KMS-11 (cell line): ENCODE results near the gene MINPP1.
A peak's percentile ranks its signal among the peaks of the same experiment; 100 is the strongest.

ENCODE experiments used
- H2AFZ ChIP-seq: fragments of 200-600 bp; sonication (generic); 2 replicates; pipeline ENCODE4 v1.6.1; 2016; ENCODE audit warnings: antibody characterized with exemption, mixed run types, low read depth
- H3K27ac ChIP-seq: fragments of 200-600 bp; sonication (generic); 2 replicates; pipeline ENCODE4 v1.6.1; 2016; ENCODE audit warnings: mild to moderate bottlenecking, mixed run types
- H3K27me3 ChIP-seq: fragments of 200-600 bp; sonication (generic); 2 replicates; pipeline ENCODE4 v1.6.1; 2017; ENCODE audit warnings: mild to moderate bottlenecking, low read depth, mixed run types, moderate library complexity; ENCODE audit not compliant: insufficient read depth
- H3K36me3 ChIP-seq: fragments of 200-600 bp; sonication (generic); 2 replicates; pipeline ENCODE4 v1.6.1; 2017; ENCODE audit warnings: mild to moderate bottlenecking, mixed run types; ENCODE audit not compliant: insufficient read depth
- H3K4me1 ChIP-seq: fragments of 200-600 bp; sonication (generic); 2 replicates; pipeline ENCODE4 v1.6.1; 2016; ENCODE audit warnings: mild to moderate bottlenecking, low read depth, mixed run types; ENCODE audit not compliant: poor library complexity, severe bottlenecking
- H3K4me2 ChIP-seq: fragments of 200-600 bp; sonication (generic); 2 replicates; pipeline ENCODE4 v1.7.0; 2016; ENCODE audit warnings: mild to moderate bottlenecking, mixed run types
- H3K4me3 ChIP-seq: fragments of 200-600 bp; sonication (generic); IDR thresholded peaks from 2 replicates; pipeline ENCODE4 v1.6.1; 2017; ENCODE audit warnings: low read depth, low read length, mixed read lengths; ENCODE audit not compliant: insufficient read depth
- H3K79me2 ChIP-seq: fragments of 200-600 bp; sonication (generic); 2 replicates; pipeline ENCODE4 v1.6.1; 2016; ENCODE audit warnings: low read depth, mixed run types; ENCODE audit not compliant: insufficient read depth
- H3K9ac ChIP-seq: fragments of 200-600 bp; sonication (generic); 2 replicates; pipeline ENCODE4 v1.6.1; 2016; ENCODE audit warnings: mild to moderate bottlenecking, mixed run types
- H4K20me1 ChIP-seq: fragments of 200-600 bp; sonication (generic); 2 replicates; pipeline ENCODE4 v1.6.1; 2016; ENCODE audit warnings: mild to moderate bottlenecking, mixed run types; ENCODE audit not compliant: insufficient read depth
- CTCF ChIP-seq: fragments of 200-600 bp; sonication (generic); conservative IDR thresholded peaks from 2 replicates; pipeline ENCODE4 v1.6.1; 2017; ENCODE audit warnings: low read depth, mild to moderate bottlenecking, antibody characterized with exemption, low read length, moderate library complexity, mixed read lengths

MINPP1 gene

GRCh38 chr10:87510025-87510424, 5.3 kb downstream of the MINPP1 start:
- H3K79me2 ChIP-seq, result peaks cover 79% of the 10 kb centered on the region
- H3K36me3 ChIP-seq, result no peaks in the 10 kb centered on the region; the same call in 1 of the 2 replicates
- peaks cover 49% of the 10 kb centered on the region for H3K4me1 ChIP-seq
- H2AFZ ChIP-seq, result no peak overlapping the region
- no peaks in the 10 kb centered on the region for H4K20me1 ChIP-seq
- peak overlapping the region; percentile 99 for H3K4me2 ChIP-seq
- TF ChIP-seq CTCF, result no peak
- H3K27ac ChIP-seq, result peak overlapping the region; percentile 77; the same call in 1 of the 2 replicates
- no peak overlapping the region for H3K4me3 ChIP-seq
- no peaks in the 10 kb centered on the region for H3K27me3 ChIP-seq
- no peak overlapping the region; the same call in 1 of the 2 replicates for H3K9ac ChIP-seq

- H3K36me3 ChIP-seq, result no peaks in the 10 kb centered on the region; the same call in 1 of the 2 replicates
- H3K4me2 ChIP-seq, result peak overlapping the region; percentile 99
- no peak overlapping the region for H3K4me3 ChIP-seq
- no peak overlapping the region for H2AFZ ChIP-seq
- peaks cover 69% of the 10 kb centered on the region for H3K79me2 ChIP-seq
- no peaks in the 10 kb centered on the region for H3K27me3 ChIP-seq
- peak overlapping the region; percentile 31; the same call in 1 of the 2 replicates for H3K9ac ChIP-seq
- peak overlapping the region; percentile 67 for H3K27ac ChIP-seq
- H4K20me1 ChIP-seq, result no peaks in the 10 kb centered on the region
- TF ChIP-seq CTCF, result no peak
- peaks cover 49% of the 10 kb centered on the region for H3K4me1 ChIP-seq
Measured at GRCh38 chr10:87511526-87511925, 6.8 kb downstream of the MINPP1 start.

GRCh38 chr10:87518937-87519336, 14.2 kb downstream of the MINPP1 start:
- H3K4me3 ChIP-seq, result no peak overlapping the region
- no peak for TF ChIP-seq CTCF
- no peak overlapping the region for H3K9ac ChIP-seq
- H3K36me3 ChIP-seq, result peaks cover 3% of the 10 kb centered on the region; the same call in 1 of the 2 replicates
- H3K4me2 ChIP-seq, result no peak overlapping the region; the same call in 1 of the 2 replicates
- H3K4me1 ChIP-seq, result peaks cover 29% of the 10 kb centered on the region
- no peaks in the 10 kb centered on the region for H3K27me3 ChIP-seq
- no peaks in the 10 kb centered on the region for H4K20me1 ChIP-seq
- H2AFZ ChIP-seq, result no peak overlapping the region
- H3K79me2 ChIP-seq, result peaks cover 6% of the 10 kb centered on the region; the same call in 1 of the 2 replicates
- no peak overlapping the region for H3K27ac ChIP-seq

GRCh38 chr10:87519582-87519981, 14.9 kb downstream of the MINPP1 start:
- TF ChIP-seq CTCF, result no peak
- H3K36me3 ChIP-seq, result peaks cover 3% of the 10 kb centered on the region; the same call in 1 of the 2 replicates
- no peak overlapping the region for H2AFZ ChIP-seq
- H3K4me2 ChIP-seq, result no peak overlapping the region; the same call in 1 of the 2 replicates
- no peak overlapping the region for H3K27ac ChIP-seq
- H3K79me2 ChIP-seq, result peaks cover 6% of the 10 kb centered on the region; the same call in 1 of the 2 replicates
- H3K9ac ChIP-seq, result no peak overlapping the region
- H3K27me3 ChIP-seq, result no peaks in the 10 kb centered on the region
- H4K20me1 ChIP-seq, result no peaks in the 10 kb centered on the region
- H3K4me3 ChIP-seq, result no peak overlapping the region
- H3K4me1 ChIP-seq, result peaks cover 29% of the 10 kb centered on the region
